ENCODE data around the gene STK11IP.

STK11IP gene

GRCh38 chr2:219597552-219598307 is at the start of gene STK11IP:
Gene STK11IP (plus strand): TSS chr2:219597857. CDS start chr2:219598120, 263 bp downstream.
- DNase-seq = peak; percentile 96

- no peak for DNase-seq
Observed at GRCh38 chr2:219548990-219549389, 48.7 kb upstream of the STK11IP start.

GRCh38 chr2:219549619-219550018 is 48.0 kb upstream of the STK11IP start:
- no peak for DNase-seq

- DNase-seq = no peak
Observed at GRCh38 chr2:219551441-219552381, 45.9 kb upstream of the STK11IP start.

GRCh38 chr2:219552382-219553167 is 45.1 kb upstream of the STK11IP start:
- DNase-seq = peak; percentile 77

GRCh38 chr2:219553168-219553417 is 44.6 kb upstream of the STK11IP start:
- DNase-seq = no peak

GRCh38 chr2:219553463-219553963 is 44.1 kb upstream of the STK11IP start:
- DNase-seq = no peak

- DNase-seq = no peak
Observed at GRCh38 chr2:219554350-219554749, 43.3 kb upstream of the STK11IP start.

GRCh38 chr2:219555956-219556355 is 41.7 kb upstream of the STK11IP start:
- DNase-seq = no peak

GRCh38 chr2:219556413-219556812 is 41.2 kb upstream of the STK11IP start:
- DNase-seq = no peak

GRCh38 chr2:219557320-219557719 is 40.3 kb upstream of the STK11IP start:
- no peak for DNase-seq

GRCh38 chr2:219557791-219558785 is 39.6 kb upstream of the STK11IP start:
- no peak for DNase-seq

GRCh38 chr2:219559156-219559915 is 38.3 kb upstream of the STK11IP start:
- DNase-seq = peak; percentile 34

GRCh38 chr2:219560037-219560892 is 37.4 kb upstream of the STK11IP start:
- no peak for DNase-seq

GRCh38 chr2:219560893-219561178 is 36.8 kb upstream of the STK11IP start:
- DNase-seq = no peak

- DNase-seq = no peak
Observed at GRCh38 chr2:219561179-219562048, 36.2 kb upstream of the STK11IP start.

GRCh38 chr2:219562049-219563020 is 35.3 kb upstream of the STK11IP start:
- no peak for DNase-seq
